Measurements from ENCODE around the gene TAOK1. TPM values are rescaled to one million over a fixed set of nuclear protein-coding genes. Genes with fewer than 3 reads are reported as not detected.

TAOK1 gene
- total and polyA plus RNA-seq, 2 donors (not counting 1 experiment from before 2014, with no cell fraction given): 9.8 to 80.7 TPM

GRCh38 chr17:29363716-29364115, 26.4 kb upstream of the TAOK1 start:
- H3K4me2 ChIP-seq (replicated peaks; ENCODE audit: low read depth, low read length, poor library complexity, severe bottlenecking): no peak overlapping the region
- no peak overlapping the region for H3K27ac Mint-ChIP-seq
- H3K9ac ChIP-seq (ENCODE audit: low read length): no peak overlapping the region
- no peaks in the 10 kb centered on the region for H3K9me3 Mint-ChIP-seq (ENCODE audit: insufficient read depth)
- no peaks in the 10 kb centered on the region for H3K27me3 Mint-ChIP-seq
- H3K4me3 Mint-ChIP-seq: no peak overlapping the region
- H3K4me3 ChIP-seq (ENCODE audit: control extremely low read depth in 1 of 5, extremely low read depth in 1 of 5, insufficient read depth in 1 of 5, low read depth in 2 of 5, low read length in 4 of 5): no peak overlapping the region
- H3K9me3 ChIP-seq (ENCODE audit: control extremely low read depth in 1 of 3, control insufficient read depth in 2 of 3, insufficient read depth in 1 of 3, low read length in 2 of 3): no peaks in the 10 kb centered on the region
- no peak overlapping the region for H2AFZ ChIP-seq (ENCODE audit: insufficient read depth, low read depth, low read length, poor library complexity, severe bottlenecking)
- H3K27me3 ChIP-seq (replicated peaks in 1 of 4; ENCODE audit: control extremely low read depth in 1 of 4, control insufficient read depth in 3 of 4, insufficient read depth in 4 of 4, low read length in 3 of 4): no peaks in the 10 kb centered on the region
- H3K4me1 Mint-ChIP-seq: no peaks in the 10 kb centered on the region
- no peak overlapping the region for H3K27ac ChIP-seq (ENCODE audit: low read length in 2 of 2)
- CTCF ChIA-PET: no interaction called here
- intact Hi-C loops (cut with micrococcal nuclease): no loop called here
- ATAC-seq (ENCODE audit: low read depth) (no peak), DNase-seq (no peak)
- no peaks in the 10 kb centered on the region for H4K20me1 ChIP-seq (ENCODE audit: control insufficient read depth, insufficient read depth, low read length, poor library complexity, severe bottlenecking)
- no peaks in the 10 kb centered on the region for H3K36me3 ChIP-seq (replicated peaks in 1 of 2; ENCODE audit: control extremely low read depth in 1 of 2, control insufficient read depth in 1 of 2, extremely low read depth in 1 of 2, insufficient read depth in 2 of 2, low read length in 1 of 2)
- H3K79me2 ChIP-seq (ENCODE audit: control insufficient read depth, insufficient read depth, low read length): no peaks in the 10 kb centered on the region
- POLR2A ChIA-PET: no interaction called here
- H3K4me1 ChIP-seq (ENCODE audit: control insufficient read depth in 2 of 2, insufficient read depth in 2 of 2, low read length in 2 of 2): no peaks in the 10 kb centered on the region
- TF ChIP-seq, protein P1, sequence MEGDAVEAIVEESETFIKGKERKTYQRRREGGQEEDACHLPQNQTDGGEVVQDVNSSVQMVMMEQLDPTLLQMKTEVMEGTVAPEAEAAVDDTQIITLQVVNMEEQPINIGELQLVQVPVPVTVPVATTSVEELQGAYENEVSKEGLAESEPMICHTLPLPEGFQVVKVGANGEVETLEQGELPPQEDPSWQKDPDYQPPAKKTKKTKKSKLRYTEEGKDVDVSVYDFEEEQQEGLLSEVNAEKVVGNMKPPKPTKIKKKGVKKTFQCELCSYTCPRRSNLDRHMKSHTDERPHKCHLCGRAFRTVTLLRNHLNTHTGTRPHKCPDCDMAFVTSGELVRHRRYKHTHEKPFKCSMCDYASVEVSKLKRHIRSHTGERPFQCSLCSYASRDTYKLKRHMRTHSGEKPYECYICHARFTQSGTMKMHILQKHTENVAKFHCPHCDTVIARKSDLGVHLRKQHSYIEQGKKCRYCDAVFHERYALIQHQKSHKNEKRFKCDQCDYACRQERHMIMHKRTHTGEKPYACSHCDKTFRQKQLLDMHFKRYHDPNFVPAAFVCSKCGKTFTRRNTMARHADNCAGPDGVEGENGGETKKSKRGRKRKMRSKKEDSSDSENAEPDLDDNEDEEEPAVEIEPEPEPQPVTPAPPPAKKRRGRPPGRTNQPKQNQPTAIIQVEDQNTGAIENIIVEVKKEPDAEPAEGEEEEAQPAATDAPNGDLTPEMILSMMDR (IDR thresholded peaks at IDR 0.05): no peak
- TF ChIP-seq EZH2 (IDR thresholded peaks at IDR 0.05; ENCODE audit: borderline replicate concordance, insufficient read depth, low read depth, low read length, poor library complexity, severe bottlenecking): no peak
- no CpG with 5 or more reads among the region's 2 CpGs for WGBS (ENCODE audit: insufficient coverage)

DNA sequence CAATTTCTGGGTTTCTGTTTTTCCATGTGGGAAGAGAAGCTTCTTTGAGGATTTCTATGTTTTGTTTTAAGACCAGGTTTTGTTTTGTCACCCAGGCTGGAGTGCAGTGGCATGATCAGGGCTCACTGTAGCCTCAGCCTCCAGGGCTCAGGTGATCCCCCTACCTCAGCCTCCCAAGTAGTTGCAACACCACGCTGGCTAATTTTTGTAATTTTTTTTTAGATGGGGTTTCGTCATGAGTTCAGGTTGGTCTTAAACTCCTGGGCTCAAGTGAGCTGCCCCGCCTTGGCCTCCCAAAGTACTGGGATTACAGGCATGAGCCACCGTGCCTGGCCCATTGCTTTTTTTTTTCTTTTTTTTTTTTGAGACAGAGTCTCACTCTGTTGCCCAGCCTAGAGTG, 25.5 kb upstream of the TAOK1 start:
- H3K4me3 Mint-ChIP-seq: no peak overlapping the region
- CTCF ChIA-PET: interaction anchor here (0.6 to 1.1 kb wide), 2 partner anchors 10 to 26 kb away, joined by 4 read pairs; no protein-coding TSS in a partner anchor
- no peak overlapping the region for H3K4me2 ChIP-seq (replicated peaks; ENCODE audit: low read depth, low read length, poor library complexity, severe bottlenecking)
- WGBS (ENCODE audit: insufficient coverage): 82% methylated on average over 2 of the region's 4 CpGs
- no peaks in the 10 kb centered on the region for H3K36me3 ChIP-seq (replicated peaks in 1 of 2; ENCODE audit: control extremely low read depth in 1 of 2, control insufficient read depth in 1 of 2, extremely low read depth in 1 of 2, insufficient read depth in 2 of 2, low read length in 1 of 2)
- H2AFZ ChIP-seq (ENCODE audit: insufficient read depth, low read depth, low read length, poor library complexity, severe bottlenecking): no peak overlapping the region
- H3K4me3 ChIP-seq (ENCODE audit: control extremely low read depth in 1 of 5, extremely low read depth in 1 of 5, insufficient read depth in 1 of 5, low read depth in 2 of 5, low read length in 4 of 5): no peak overlapping the region
- no peaks in the 10 kb centered on the region for H3K79me2 ChIP-seq (ENCODE audit: control insufficient read depth, insufficient read depth, low read length)
- no peak overlapping the region for H3K27ac ChIP-seq (ENCODE audit: low read length in 2 of 2)
- no peaks in the 10 kb centered on the region for H3K9me3 ChIP-seq (ENCODE audit: control extremely low read depth in 1 of 3, control insufficient read depth in 2 of 3, insufficient read depth in 1 of 3, low read length in 2 of 3)
- no peaks in the 10 kb centered on the region for H3K27me3 Mint-ChIP-seq
- H3K4me1 ChIP-seq (ENCODE audit: control insufficient read depth in 2 of 2, insufficient read depth in 2 of 2, low read length in 2 of 2): peaks cover 0 to 3% of the 10 kb centered on the region in 2 donors
- no peak for ATAC-seq (ENCODE audit: low read depth)
- POLR2A ChIA-PET: no interaction called here
- no peaks in the 10 kb centered on the region for H3K27me3 ChIP-seq (replicated peaks in 1 of 4; ENCODE audit: control extremely low read depth in 1 of 4, control insufficient read depth in 3 of 4, insufficient read depth in 4 of 4, low read length in 3 of 4)
- intact Hi-C loops (cut with micrococcal nuclease): no loop called here
- H3K9me3 Mint-ChIP-seq (ENCODE audit: insufficient read depth): no peaks in the 10 kb centered on the region
- no peak overlapping the region for H3K27ac Mint-ChIP-seq
- no peak for DNase-seq
- H3K4me1 Mint-ChIP-seq: no peaks in the 10 kb centered on the region
- no peaks in the 10 kb centered on the region for H4K20me1 ChIP-seq (ENCODE audit: control insufficient read depth, insufficient read depth, low read length, poor library complexity, severe bottlenecking)
- TF ChIP-seq, protein P1 (IDR thresholded peaks at IDR 0.05): no peak
- H3K9ac ChIP-seq (ENCODE audit: low read length): no peak overlapping the region

Data from B cell (primary cell).